HG03432 (cell line): ENCODE results near the gene POLR1B.
A peak's percentile ranks its signal among the peaks of the same experiment; 100 is the strongest.

Experiments used
- ATAC-seq: cut with Tn5 transposase; IDR thresholded peaks from one replicate; pipeline ENCODE4 v1.9.1; 2021; ENCODE audit warnings: mild to moderate bottlenecking, moderate library complexity; ENCODE audit not compliant: unreplicated experiment

Gene POLR1B

GRCh38 chr2:112539306-112539705, 3.0 kb upstream of the POLR1B start:
- ATAC-seq: no peak

DNA sequence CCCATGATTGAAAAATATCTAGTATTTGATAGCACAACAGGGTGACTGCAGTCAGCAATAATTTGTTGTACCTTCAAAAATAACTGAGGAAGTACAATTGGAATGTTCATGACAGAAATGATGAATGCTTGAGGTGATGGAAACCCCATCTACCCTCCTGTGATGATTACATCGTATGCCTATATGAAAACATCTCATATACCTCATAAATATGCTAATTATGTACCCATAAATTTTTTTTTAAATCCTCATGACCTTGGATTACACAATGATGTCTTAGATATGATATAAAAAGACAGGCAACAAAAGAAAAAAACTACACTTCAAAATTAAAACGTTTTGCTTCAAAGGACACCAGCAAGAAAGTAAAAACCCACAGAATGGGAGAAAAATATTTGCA, 1.4 kb upstream of the POLR1B start:
- no peak for ATAC-seq

DNA sequence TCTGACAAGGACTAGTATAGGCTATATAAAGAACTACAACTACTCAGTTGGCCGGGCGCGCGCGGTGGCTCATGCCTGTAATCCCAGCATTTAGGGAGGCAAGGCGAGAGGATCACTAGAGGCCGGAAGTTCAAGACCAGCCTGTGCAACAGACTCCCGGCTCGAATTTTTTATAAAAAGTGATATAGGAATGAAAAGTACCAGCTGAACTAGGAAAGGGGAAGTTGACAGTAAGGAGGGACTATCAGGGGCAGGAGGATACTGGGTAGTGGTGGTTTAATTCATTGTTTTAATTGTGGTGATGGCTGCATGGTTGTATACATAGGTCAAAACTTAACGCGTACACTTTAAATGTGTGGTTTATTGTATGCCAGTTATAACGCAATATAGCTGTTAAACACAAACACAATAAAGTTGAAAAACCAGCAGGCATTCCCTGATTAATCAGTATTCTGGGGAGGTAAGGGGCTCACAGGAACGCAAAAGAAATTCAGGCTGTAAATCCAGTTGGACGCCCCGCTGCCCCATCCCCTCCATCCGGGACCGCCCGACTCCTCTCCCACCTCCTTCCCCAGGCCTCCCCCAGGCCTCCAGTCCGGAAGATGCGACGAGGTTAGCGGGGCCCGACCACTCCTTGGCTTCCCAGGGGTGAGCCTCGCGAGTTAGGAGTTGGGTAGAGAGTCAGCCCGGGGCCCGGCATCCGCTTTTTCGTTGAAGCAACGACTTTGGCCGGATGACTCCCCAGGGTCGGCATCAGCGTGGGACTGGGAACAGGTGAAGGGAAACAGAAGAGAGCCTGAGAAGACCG, 746 bp upstream of the POLR1B start:
- ATAC-seq: peak; percentile 67

GRCh38 chr2:112542984-112543661, 858 bp downstream of the POLR1B start:
- no peak for ATAC-seq

GRCh38 chr2:112547333-112547732, 5.1 kb downstream of the POLR1B start:
- no peak for ATAC-seq

GRCh38 chr2:112548980-112549379, 6.7 kb downstream of the POLR1B start:
- ATAC-seq: no peak

- peak; percentile 65 for ATAC-seq
Measured at GRCh38 chr2:112566104-112566503, 23.8 kb downstream of the POLR1B start.

GRCh38 chr2:112566508-112566907, 24.2 kb downstream of the POLR1B start:
- peak; percentile 16 for ATAC-seq

- ATAC-seq: no peak
Measured at GRCh38 chr2:112572005-112572404, 29.7 kb downstream of the POLR1B start.

DNA sequence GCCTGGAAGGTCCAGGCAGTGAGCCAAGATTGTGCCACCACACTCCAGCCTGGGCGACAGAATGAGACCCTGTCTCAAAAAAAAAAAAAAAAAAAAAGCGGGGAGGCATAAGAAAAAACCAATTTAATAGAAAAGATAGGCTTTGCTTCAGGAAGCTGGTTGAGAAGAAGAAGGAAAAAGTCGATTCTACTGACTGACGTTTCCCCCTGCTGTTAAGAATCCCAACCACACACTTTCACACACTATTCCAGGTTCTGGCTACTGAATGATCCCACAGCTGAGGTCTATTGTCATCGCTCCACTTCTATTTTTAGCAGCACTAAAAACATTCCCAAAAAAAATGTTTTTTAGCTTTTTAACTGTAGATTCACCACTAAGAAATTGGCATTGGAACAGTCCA, 35.5 kb downstream of the POLR1B start:
- no peak for ATAC-seq

DNA sequence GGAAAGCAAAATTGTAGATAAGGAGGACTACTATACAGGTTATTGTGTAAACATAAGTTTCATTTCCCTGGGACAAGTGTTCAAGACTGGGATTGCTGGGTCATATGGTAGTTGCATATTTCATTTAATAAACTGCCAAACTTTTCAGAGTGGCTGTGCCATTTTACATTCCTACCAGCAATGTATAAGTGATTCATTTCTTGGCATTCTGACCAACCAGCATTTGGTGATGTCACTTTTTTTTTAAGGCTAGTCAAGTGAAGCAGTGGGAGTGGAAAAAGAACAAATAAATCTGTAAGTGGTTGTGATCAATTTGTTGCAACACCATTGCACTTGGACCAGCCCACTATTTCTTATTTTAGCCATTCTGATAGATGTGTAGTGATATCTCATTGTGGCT, 37.0 kb downstream of the POLR1B start:
- ATAC-seq: no peak

DNA sequence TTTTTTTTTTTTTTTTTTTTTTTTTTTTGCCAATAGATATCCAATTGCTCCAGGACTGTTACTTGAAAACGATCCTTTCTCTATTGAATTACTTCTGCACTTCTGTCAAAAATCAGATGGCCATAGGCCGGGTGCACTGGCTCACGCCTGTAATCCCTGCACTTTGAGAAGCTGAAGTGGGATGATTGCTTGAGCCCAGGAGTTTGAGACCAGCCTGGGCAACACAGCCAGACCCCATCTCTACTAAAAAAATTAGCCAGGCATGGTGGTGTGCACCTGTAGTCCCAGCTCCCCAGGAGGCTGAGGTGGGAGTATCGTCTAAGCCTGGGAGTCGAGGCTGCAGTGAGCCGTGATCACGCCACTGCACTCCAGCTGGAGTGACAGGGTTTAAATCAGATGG, 37.8 kb downstream of the POLR1B start:
- ATAC-seq: no peak

GRCh38 chr2:112582314-112582746, 40.1 kb downstream of the POLR1B start:
- ATAC-seq: no peak

- no peak for ATAC-seq
Measured at GRCh38 chr2:112583497-112584133, 41.4 kb downstream of the POLR1B start.

GRCh38 chr2:112584134-112584890, 42.0 kb downstream of the POLR1B start, which contains the start of gene CHCHD5:
Gene CHCHD5, plus strand, starts transcription at chr2:112584609. Its CDS starts 39 bp downstream, at chr2:112584648.
- ATAC-seq: peak; percentile 93

DNA sequence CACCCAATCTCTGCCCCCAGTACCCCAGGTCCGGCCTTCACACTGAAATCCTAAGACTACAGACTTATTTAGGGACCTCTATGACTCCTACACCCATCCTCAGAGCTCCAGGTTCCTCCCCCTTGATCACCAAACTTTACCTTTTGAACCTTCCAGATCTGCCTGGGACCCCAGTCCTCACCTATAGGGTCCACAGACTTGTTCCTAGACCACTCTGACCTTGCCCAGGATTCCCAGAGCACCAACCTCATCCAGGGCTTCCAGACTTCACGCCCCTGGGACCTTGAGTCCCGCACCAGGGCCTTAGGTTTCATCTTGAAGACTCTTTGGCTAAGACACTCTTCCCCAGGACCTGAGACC, 42.6 kb downstream of the POLR1B start:
- ATAC-seq: no peak

GRCh38 chr2:112585400-112585799, 43.1 kb downstream of the POLR1B start:
- ATAC-seq: no peak

DNA sequence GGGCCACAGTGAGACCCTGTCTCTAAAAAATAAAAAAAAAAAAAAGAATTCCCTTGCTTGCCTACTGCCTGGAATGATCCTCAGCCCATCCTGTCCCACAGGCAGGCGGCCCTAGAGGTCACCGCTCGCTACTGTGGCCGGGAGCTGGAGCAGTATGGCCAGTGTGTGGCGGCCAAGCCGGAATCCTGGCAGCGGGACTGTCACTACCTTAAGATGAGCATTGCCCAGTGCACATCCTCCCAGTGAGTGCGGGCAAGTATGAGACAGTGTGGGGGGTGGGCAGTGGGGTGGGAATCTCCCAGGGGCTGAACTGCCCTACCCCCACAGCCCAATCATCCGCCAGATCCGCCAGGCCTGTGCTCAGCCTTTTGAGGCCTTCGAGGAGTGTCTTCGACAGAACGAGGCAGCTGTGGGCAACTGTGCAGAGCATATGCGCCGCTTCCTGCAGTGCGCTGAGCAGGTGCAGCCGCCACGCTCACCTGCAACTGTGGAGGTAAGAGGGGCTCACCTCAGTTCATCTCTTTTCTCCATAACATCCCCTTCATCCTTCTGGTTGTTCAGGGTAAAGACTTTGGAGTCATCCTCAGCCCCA, 43.7 kb downstream of the POLR1B start:
- ATAC-seq: no peak

DNA sequence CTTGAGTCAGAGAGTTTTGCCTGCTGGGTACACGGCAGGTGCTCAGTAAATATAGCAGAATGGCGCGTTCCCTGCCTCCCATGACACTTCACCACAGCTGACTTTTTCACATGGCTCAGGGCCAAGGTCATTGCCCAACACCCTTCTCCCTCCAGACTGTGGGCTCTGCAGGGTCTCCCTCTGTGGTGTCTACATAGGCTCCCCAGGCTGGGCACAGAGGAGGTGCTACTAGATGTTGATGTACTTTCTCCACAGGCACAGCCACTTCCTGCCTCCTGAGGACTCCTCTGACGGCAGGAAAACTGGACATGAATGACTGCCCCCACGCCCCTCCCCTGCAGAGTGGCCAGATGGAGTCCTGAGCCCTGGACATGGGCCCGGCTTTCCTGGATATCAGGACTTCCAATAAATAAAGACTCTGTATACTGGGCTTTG, 46.4 kb downstream of the POLR1B start:
- ATAC-seq: no peak

- no peak for ATAC-seq
Measured at GRCh38 chr2:112591413-112591812, 49.1 kb downstream of the POLR1B start.

GRCh38 chr2:112593736-112594135, 51.5 kb downstream of the POLR1B start:
- ATAC-seq: no peak
